ENCODE data around the gene PUSL1. TPM values are rescaled to one million over a fixed set of nuclear protein-coding genes. Genes with fewer than 3 reads are reported as not detected.

Gene PUSL1
- total RNA-seq, 1 donor from 2014 or later = 12.6 TPM

- Mint-ChIP-seq H3K9me3 (no peaks in the 10 kb centered on the region), H3K27me3 (no peaks in the 10 kb centered on the region), H3K36me3 (ENCODE audit: low read depth) (peaks cover 3% of the 10 kb centered on the region), H3K4me1 (peaks cover 38% of the 10 kb centered on the region), H3K27ac (peak overlapping the region; percentile 86), H3K4me3 (peak overlapping the region; percentile 79)
- ChIA-PET POLR2A (interaction anchor here (0.8 kb wide), 1 partner anchor 69 kb away, joined by 3 read pairs; the partner anchor contains the start of gene AURKAIP1), CTCF (interaction anchor here (1.1 kb wide), 1 partner anchor 322 kb away, joined by 3 read pairs; no protein-coding TSS in a partner anchor)
- DNase-seq (no peak), ATAC-seq (ENCODE audit: low read depth) (no peak)
- no peak for TF ChIP-seq CTCF (IDR thresholded peaks at IDR 0.05)
- intact Hi-C loops (cut with micrococcal nuclease) = loop anchor here (5.0 to 10.0 kb wide), 4 partner anchors 34 to 589 kb away; partner anchors contain the start of genes GNB1 and UBE2J2
Measured at GRCh38 chr1:1306070-1306660, 2.2 kb upstream of the PUSL1 start.

- Mint-ChIP-seq H3K4me3 (peak overlapping the region; percentile 79), H3K27me3 (no peaks in the 10 kb centered on the region), H3K27ac (peak overlapping the region; percentile 86), H3K4me1 (peaks cover 38% of the 10 kb centered on the region), H3K36me3 (ENCODE audit: low read depth) (peaks cover 6% of the 10 kb centered on the region), H3K9me3 (no peaks in the 10 kb centered on the region)
- DNase-seq (no peak), ATAC-seq (ENCODE audit: low read depth) (no peak)
- intact Hi-C loops (cut with micrococcal nuclease) = loop anchor here (5.0 to 10.0 kb wide), 4 partner anchors 34 to 588 kb away; partner anchors contain the start of genes GNB1 and UBE2J2
- ChIA-PET POLR2A (interaction anchor here (0.9 kb wide), 1 partner anchor 69 kb away, joined by 3 read pairs; the partner anchor contains the start of gene AURKAIP1), CTCF (no interaction called here)
- no peak for TF ChIP-seq CTCF (IDR thresholded peaks at IDR 0.05)
Measured at GRCh38 chr1:1306661-1307260, 1.6 kb upstream of the PUSL1 start.

- ATAC-seq (ENCODE audit: low read depth) = no peak
- Mint-ChIP-seq H3K36me3 (ENCODE audit: low read depth) (peaks cover 7% of the 10 kb centered on the region), H3K4me3 (peak overlapping the region; percentile 79), H3K27ac (peak overlapping the region; percentile 86), H3K9me3 (no peaks in the 10 kb centered on the region), H3K4me1 (peaks cover 38% of the 10 kb centered on the region), H3K27me3 (no peaks in the 10 kb centered on the region)
- ChIA-PET CTCF (no interaction called here), POLR2A (interaction anchor here (0.9 kb wide), 1 partner anchor 68 kb away, joined by 3 read pairs; the partner anchor contains the start of gene AURKAIP1)
- no peak for DNase-seq
- TF ChIP-seq CTCF (IDR thresholded peaks at IDR 0.05) = no peak
- intact Hi-C loops (cut with micrococcal nuclease) = loop anchor here (5.0 to 10.0 kb wide), 4 partner anchors 35 to 587 kb away; partner anchors contain the start of genes GNB1 and UBE2J2
Measured at GRCh38 chr1:1307261-1307922, 1.0 kb upstream of the PUSL1 start.

- Mint-ChIP-seq H3K9me3 (no peaks in the 10 kb centered on the region), H3K27ac (peak overlapping the region; percentile 69), H3K4me1 (peaks cover 37% of the 10 kb centered on the region), H3K36me3 (ENCODE audit: low read depth) (peaks cover 19% of the 10 kb centered on the region), H3K4me3 (peak overlapping the region; percentile 86), H3K27me3 (no peaks in the 10 kb centered on the region)
- CTCF ChIA-PET = no interaction called here
- no peak for ATAC-seq (ENCODE audit: low read depth)
- intact Hi-C loops (cut with micrococcal nuclease) = loop anchor here (1.0 to 10.0 kb wide), 10 partner anchors 15 to 586 kb away; partner anchors contain the start of genes AURKAIP1, C1orf159, CCNL2 and CPTP
- POLR2A ChIA-PET = no interaction called here
- no peak for DNase-seq
- no peak for TF ChIP-seq CTCF (IDR thresholded peaks at IDR 0.05)
Measured at GRCh38 chr1:1308756-1309250, 406 bp downstream of the PUSL1 start.

Data from activated B cell treated with CpG ODN at 0.5 μM for 24 hours (primary cell).